Measurements from ENCODE around the gene EFHC1.
A peak's percentile ranks its signal among the peaks of the same experiment; 100 is the strongest.

EFHC1 gene

GRCh38 chr6:52493669-52494068 is 73.5 kb downstream of the EFHC1 start:
- ChIA-PET POLR2A (no interaction called here), CTCF (interaction anchor here (0.7 to 1.8 kb wide), 3 partner anchors 13 to 1388 kb away, joined by 3 to 4 read pairs (median 4); no protein-coding TSS in a partner anchor)
- Histone ChIP-seq H3K9me3 (ENCODE audit: control extremely low read depth in 1 of 5, control insufficient read depth in 4 of 5, insufficient read depth in 2 of 5, low read depth in 1 of 5, low read length in 4 of 5) (no peaks in the 10 kb centered on the region), H3K27me3 (replicated peaks in 2 of 5; ENCODE audit: control insufficient read depth in 4 of 5, insufficient read depth in 5 of 5, low read length in 4 of 5) (no peaks in the 10 kb centered on the region), H3K4me1 (ENCODE audit: control extremely low read depth in 1 of 4, control insufficient read depth in 4 of 4, insufficient read depth in 4 of 4, low read length in 3 of 4) (peaks cover 0 to 9% (median 2%) of the 10 kb centered on the region in 4 experiments), H3K4me3 (ENCODE audit: control insufficient read depth in 1 of 7, extremely low read depth in 1 of 7, insufficient read depth in 4 of 7, low read depth in 2 of 7, low read length in 6 of 7) (no peak overlapping the region), H3K27ac (ENCODE audit: insufficient read depth in 1 of 2, low read depth in 1 of 2, low read length in 2 of 2, poor library complexity in 1 of 2, severe bottlenecking in 2 of 2) (no peak overlapping the region), H3K36me3 (ENCODE audit: control insufficient read depth in 4 of 4, insufficient read depth in 4 of 4, low read length in 3 of 4) (peaks cover 0 to 3% (median 0%) of the 10 kb centered on the region in 4 experiments)
- no CpG with 5 or more reads among the region's 3 CpGs for WGBS (ENCODE audit: insufficient coverage)
- no peak for DNase-seq

GRCh38 chr6:52494298-52495072 is 74.3 kb downstream of the EFHC1 start:
- H3K36me3 ChIP-seq (ENCODE audit: control insufficient read depth in 4 of 4, insufficient read depth in 4 of 4, low read length in 3 of 4): peaks cover 0 to 3% (median 0%) of the 10 kb centered on the region in 4 experiments
- H3K27ac ChIP-seq (ENCODE audit: insufficient read depth in 1 of 2, low read depth in 1 of 2, low read length in 2 of 2, poor library complexity in 1 of 2, severe bottlenecking in 2 of 2): no peak overlapping the region
- no peak overlapping the region for H3K4me3 ChIP-seq (ENCODE audit: control insufficient read depth in 1 of 7, extremely low read depth in 1 of 7, insufficient read depth in 4 of 7, low read depth in 2 of 7, low read length in 6 of 7)
- ChIA-PET CTCF (interaction anchor here (1.0 to 1.8 kb wide), 3 partner anchors 10 to 168 kb away, joined by 3 to 4 read pairs (median 3); no protein-coding TSS in a partner anchor), POLR2A (no interaction called here)
- peaks cover 0 to 9% (median 2%) of the 10 kb centered on the region in 4 experiments for H3K4me1 ChIP-seq (ENCODE audit: control extremely low read depth in 1 of 4, control insufficient read depth in 4 of 4, insufficient read depth in 4 of 4, low read length in 3 of 4)
- no peaks in the 10 kb centered on the region for H3K27me3 ChIP-seq (replicated peaks in 2 of 5; ENCODE audit: control insufficient read depth in 4 of 5, insufficient read depth in 5 of 5, low read length in 4 of 5)
- H3K9me3 ChIP-seq (ENCODE audit: control extremely low read depth in 1 of 5, control insufficient read depth in 4 of 5, insufficient read depth in 2 of 5, low read depth in 1 of 5, low read length in 4 of 5): no peaks in the 10 kb centered on the region
- no peak for DNase-seq
- 100% methylated on average over 5 of the region's 7 CpGs for WGBS (ENCODE audit: insufficient coverage)

GRCh38 chr6:52495922-52496321 is 75.8 kb downstream of the EFHC1 start:
- H3K36me3 ChIP-seq (ENCODE audit: control insufficient read depth in 4 of 4, insufficient read depth in 4 of 4, low read length in 3 of 4): peaks cover 0 to 8% (median 5%) of the 10 kb centered on the region in 4 experiments
- H3K4me1 ChIP-seq (ENCODE audit: control extremely low read depth in 1 of 4, control insufficient read depth in 4 of 4, insufficient read depth in 4 of 4, low read length in 3 of 4): peaks cover 0 to 3% (median 0%) of the 10 kb centered on the region in 4 experiments

GRCh38 chr6:52496631-52497030 is 76.5 kb downstream of the EFHC1 start:
- H3K27ac ChIP-seq (ENCODE audit: insufficient read depth in 1 of 2, low read depth in 1 of 2, low read length in 2 of 2, poor library complexity in 1 of 2, severe bottlenecking in 2 of 2): no peak overlapping the region
- H3K27me3 ChIP-seq (replicated peaks in 2 of 5; ENCODE audit: control insufficient read depth in 4 of 5, insufficient read depth in 5 of 5, low read length in 4 of 5): no peaks in the 10 kb centered on the region
- POLR2A ChIA-PET: no interaction called here
- CTCF ChIA-PET: interaction anchor here (0.6 kb wide), 1 partner anchor 1854 kb away, joined by 3 read pairs; no protein-coding TSS in a partner anchor
- H3K36me3 ChIP-seq (ENCODE audit: control insufficient read depth in 4 of 4, insufficient read depth in 4 of 4, low read length in 3 of 4): peaks cover 0 to 8% (median 6%) of the 10 kb centered on the region in 4 experiments
- H3K4me1 ChIP-seq (ENCODE audit: control extremely low read depth in 1 of 4, control insufficient read depth in 4 of 4, insufficient read depth in 4 of 4, low read length in 3 of 4): peaks cover 0 to 3% (median 0%) of the 10 kb centered on the region in 4 experiments
- 100% methylated on average over 1 of the region's 2 CpGs for WGBS (ENCODE audit: insufficient coverage)
- no peaks in the 10 kb centered on the region for H3K9me3 ChIP-seq (ENCODE audit: control extremely low read depth in 1 of 5, control insufficient read depth in 4 of 5, insufficient read depth in 2 of 5, low read depth in 1 of 5, low read length in 4 of 5)
- DNase-seq: no peak
- no peak overlapping the region for H3K4me3 ChIP-seq (ENCODE audit: control insufficient read depth in 1 of 7, extremely low read depth in 1 of 7, insufficient read depth in 4 of 7, low read depth in 2 of 7, low read length in 6 of 7)

More at GRCh38 chr6:52495922-52496321, 75.8 kb downstream of the EFHC1 start:
- ChIA-PET CTCF (interaction anchor here (0.6 to 1.0 kb wide), 2 partner anchors 9 to 1853 kb away, joined by 3 read pairs; no protein-coding TSS in a partner anchor), POLR2A (no interaction called here)
- no peaks in the 10 kb centered on the region for H3K9me3 ChIP-seq (ENCODE audit: control extremely low read depth in 1 of 5, control insufficient read depth in 4 of 5, insufficient read depth in 2 of 5, low read depth in 1 of 5, low read length in 4 of 5)
- 92% methylated on average over 3 of the region's 3 CpGs for WGBS (ENCODE audit: insufficient coverage)
- H3K4me3 ChIP-seq (ENCODE audit: control insufficient read depth in 1 of 7, extremely low read depth in 1 of 7, insufficient read depth in 4 of 7, low read depth in 2 of 7, low read length in 6 of 7): no peak overlapping the region
- no peak for DNase-seq
- no peaks in the 10 kb centered on the region for H3K27me3 ChIP-seq (replicated peaks in 2 of 5; ENCODE audit: control insufficient read depth in 4 of 5, insufficient read depth in 5 of 5, low read length in 4 of 5)
- no peak overlapping the region for H3K27ac ChIP-seq (ENCODE audit: insufficient read depth in 1 of 2, low read depth in 1 of 2, low read length in 2 of 2, poor library complexity in 1 of 2, severe bottlenecking in 2 of 2)

- peak in 1 of 3 donors; percentile 6 for DNase-seq
- peaks cover 0 to 3% (median 0%) of the 10 kb centered on the region in 4 experiments for H3K4me1 ChIP-seq (ENCODE audit: control extremely low read depth in 1 of 4, control insufficient read depth in 4 of 4, insufficient read depth in 4 of 4, low read length in 3 of 4)
- H3K27ac ChIP-seq (ENCODE audit: insufficient read depth in 1 of 2, low read depth in 1 of 2, low read length in 2 of 2, poor library complexity in 1 of 2, severe bottlenecking in 2 of 2): no peak overlapping the region
- no peak overlapping the region for H3K4me3 ChIP-seq (ENCODE audit: control insufficient read depth in 1 of 7, extremely low read depth in 1 of 7, insufficient read depth in 4 of 7, low read depth in 2 of 7, low read length in 6 of 7)
- WGBS (ENCODE audit: insufficient coverage): 98% methylated on average over 11 of the region's 14 CpGs
- no peaks in the 10 kb centered on the region for H3K9me3 ChIP-seq (ENCODE audit: control extremely low read depth in 1 of 5, control insufficient read depth in 4 of 5, insufficient read depth in 2 of 5, low read depth in 1 of 5, low read length in 4 of 5)
- H3K27me3 ChIP-seq (replicated peaks in 2 of 5; ENCODE audit: control insufficient read depth in 4 of 5, insufficient read depth in 5 of 5, low read length in 4 of 5): no peaks in the 10 kb centered on the region
- POLR2A ChIA-PET: no interaction called here
- CTCF ChIA-PET: no interaction called here
- peaks cover 0 to 17% (median 12%) of the 10 kb centered on the region in 4 experiments for H3K36me3 ChIP-seq (ENCODE audit: control insufficient read depth in 4 of 4, insufficient read depth in 4 of 4, low read length in 3 of 4)
Measured at GRCh38 chr6:52497652-52498408, 77.7 kb downstream of the EFHC1 start.

GRCh38 chr6:52498538-52499017 is 78.4 kb downstream of the EFHC1 start:
- Histone ChIP-seq H3K4me1 (ENCODE audit: control extremely low read depth in 1 of 4, control insufficient read depth in 4 of 4, insufficient read depth in 4 of 4, low read length in 3 of 4) (peaks cover 0 to 2% (median 2%) of the 10 kb centered on the region in 4 experiments), H3K9me3 (ENCODE audit: control extremely low read depth in 1 of 5, control insufficient read depth in 4 of 5, insufficient read depth in 2 of 5, low read depth in 1 of 5, low read length in 4 of 5) (no peaks in the 10 kb centered on the region), H3K36me3 (ENCODE audit: control insufficient read depth in 4 of 4, insufficient read depth in 4 of 4, low read length in 3 of 4) (peaks cover 0 to 19% (median 12%) of the 10 kb centered on the region in 4 experiments), H3K27ac (ENCODE audit: insufficient read depth in 1 of 2, low read depth in 1 of 2, low read length in 2 of 2, poor library complexity in 1 of 2, severe bottlenecking in 2 of 2) (no peak overlapping the region), H3K4me3 (ENCODE audit: control insufficient read depth in 1 of 7, extremely low read depth in 1 of 7, insufficient read depth in 4 of 7, low read depth in 2 of 7, low read length in 6 of 7) (no peak overlapping the region), H3K27me3 (replicated peaks in 2 of 5; ENCODE audit: control insufficient read depth in 4 of 5, insufficient read depth in 5 of 5, low read length in 4 of 5) (no peaks in the 10 kb centered on the region)
- DNase-seq: no peak
- 96% methylated on average over 8 of the region's 11 CpGs for whole genome bisulfite sequencing (ENCODE audit: insufficient coverage)
- ChIA-PET CTCF (interaction anchor here (1.4 kb wide), 1 partner anchor 68 kb away, joined by 3 read pairs; no protein-coding TSS in a partner anchor), POLR2A (no interaction called here)
